HCT116 (cell line): ENCODE measurements around the gene GLI3. TPM values are rescaled to one million over a fixed set of nuclear protein-coding genes. Genes with fewer than 3 reads are reported as not detected.

Experiments used
- ATAC-seq: fragments of 200-7000 bp; cut with Tn5 transposase; 2 replicates; pipeline ENCODE4 v1.9.1; 2020; ENCODE audit warnings: mild to moderate bottlenecking, moderate library complexity
- BruUV-seq: library from RNA; stranded (reverse); fragments of 400-500 nt; replicated peaks from 2 replicates; lab custom pipeline; 2021; lab: Mats Ljungman, UMichigan
- CTCF ChIA-PET: fragments of 300-600 bp; sonication (Branson Sonifier 250); formaldehyde crosslinking; loops from one replicate; lab custom pipeline; 2021; ENCODE audit warnings: antibody characterized with exemption; lab: Charles Lee
- POLR2A ChIA-PET: fragments of 300-600, 350-600 bp; sonication (Branson Sonifier 250); formaldehyde crosslinking; loops from one replicate; lab custom pipeline; 2021; ENCODE audit warnings: antibody characterized with exemption; lab: Charles Lee
- RAD21 ChIA-PET, 2 experiments: fragments of 300-600 bp; sonication (Branson Sonifier 250); formaldehyde crosslinking; loops; one replicate each; lab custom pipeline; 2023; ENCODE audit warnings: low total read pairs in 2 of 2; ENCODE audit not compliant: uncharacterized antibody in 2 of 2, unreplicated experiment in 2 of 2, low non-redundant PET in 1 of 2; lab: Charles Lee
- DNase-seq: peaks from one replicate; pipeline ENCODE4 v3.0.0-alpha.2; 2010; ENCODE audit warnings: low read depth, low spot score
- H2AFZ ChIP-seq: fragments of 200-600 bp; shearing (Covaris generic), sonication (generic); 2 replicates; pipeline ENCODE4 v1.6.1; 2017; ENCODE audit warnings: low read depth, mixed run types, mixed read lengths, antibody characterized with exemption, low read length; ENCODE audit not compliant: poor library complexity, severe bottlenecking
- H3K27ac ChIP-seq: 2 replicates; pipeline ENCODE4 v1.5.1; 2012; ENCODE audit warnings: low read depth, low read length
- H3K27me3 ChIP-seq: fragments of 200-600 bp; sonication (generic); 2 replicates; pipeline ENCODE4 v1.6.1; 2016; ENCODE audit warnings: mixed run types, low read length, mixed read lengths; ENCODE audit not compliant: insufficient read depth
- H3K36me3 ChIP-seq, 2 experiments: fragments of 200-500 bp in 1 of 2; fragments of 200-600 bp in 1 of 2; sonication (Bioruptor generic) in 1 of 2; sonication (generic) in 1 of 2; 2 replicates each; pipeline versions ENCODE4 v1.5.1 to v1.6.1; 2014 to 2016; ENCODE audit warnings: low read length in 2 of 2, inconsistent platforms in 1 of 2, mixed read lengths in 1 of 2, mixed run types in 1 of 2; ENCODE audit not compliant: insufficient read depth in 2 of 2, control insufficient read depth in 1 of 2
- H3K4me1 ChIP-seq, 2 experiments: fragments of 200-600 bp in 1 of 2; sonication (generic) in 1 of 2; 2 replicates each; pipeline versions ENCODE4 v1.5.1 to v1.6.1; 2012 to 2017; ENCODE audit warnings: low read length in 2 of 2, inconsistent platforms in 1 of 2, mild to moderate bottlenecking in 1 of 2, mixed read lengths in 1 of 2, mixed run types in 1 of 2, moderate library complexity in 1 of 2; ENCODE audit not compliant: insufficient read depth in 2 of 2, control insufficient read depth in 1 of 2
- H3K4me2 ChIP-seq: fragments of 200-600 bp; sonication (generic); 2 replicates; pipeline ENCODE4 v1.6.1; 2017; ENCODE audit warnings: mixed run types, low read length, mixed read lengths
- H3K4me3 ChIP-seq, 2 experiments: fragments of 200-600 bp in 1 of 2; sonication (generic) in 1 of 2; replicated peaks in 1 of 2; 2 replicates each; pipeline ENCODE4 v1.5.1; 2011 to 2016; ENCODE audit warnings: low read length in 2 of 2, control low read depth in 1 of 2, low read depth in 1 of 2, mild to moderate bottlenecking in 1 of 2, mixed read lengths in 1 of 2, mixed run types in 1 of 2
- H3K79me2 ChIP-seq: fragments of 200-600 bp; sonication (generic); 2 replicates; pipeline ENCODE4 v1.6.1; 2017; ENCODE audit warnings: mild to moderate bottlenecking, mixed run types, low read length, moderate library complexity, mixed read lengths; ENCODE audit not compliant: insufficient read depth
- H3K9ac ChIP-seq: fragments of 200-600 bp; sonication (generic); 2 replicates; pipeline ENCODE4 v1.6.1; 2016; ENCODE audit warnings: low read length, mixed read lengths
- H3K9me2 ChIP-seq: fragments of 200-600 bp; sonication (generic), shearing (Covaris generic); 2 replicates; pipeline ENCODE4 v1.6.1; 2017; ENCODE audit warnings: mixed run types, mild to moderate bottlenecking, moderate library complexity; ENCODE audit not compliant: insufficient read depth
- H3K9me3 ChIP-seq, 2 experiments: fragments of 200-500 bp in 1 of 2; fragments of 200-600 bp in 1 of 2; sonication (Bioruptor generic) in 1 of 2; sonication (generic) in 1 of 2; 2 replicates each; pipeline ENCODE4 v1.6.1; 2014 to 2017; ENCODE audit warnings: low read length in 2 of 2, mixed read lengths in 2 of 2, inconsistent platforms in 1 of 2, low read depth in 1 of 2, mild to moderate bottlenecking in 1 of 2, mixed run types in 1 of 2, moderate library complexity in 1 of 2; ENCODE audit not compliant: control insufficient read depth in 1 of 2, insufficient read depth in 1 of 2
- H4K20me1 ChIP-seq: fragments of 200-600 bp; sonication (generic), shearing (Covaris generic); 2 replicates; pipeline ENCODE4 v1.6.1; 2017; ENCODE audit warnings: mixed run types, mild to moderate bottlenecking, moderate library complexity; ENCODE audit not compliant: insufficient read depth
- CBX3 ChIP-seq: IDR thresholded peaks from 2 replicates; pipeline ENCODE4 v1.6.1; 2012; ENCODE audit warnings: low read depth
- CEBPB ChIP-seq: IDR thresholded peaks from 2 replicates; pipeline ENCODE4 v1.6.1; 2012; ENCODE audit warnings: low read depth
- CTCF ChIP-seq, 3 experiments: fragments of 200-600 bp in 1 of 3; sonication (generic) in 1 of 3; IDR thresholded peaks in 2 of 3; conservative IDR thresholded peaks in 1 of 3; 2 replicates each; pipeline ENCODE4 v1.5.1; 2012 to 2017; ENCODE audit warnings: low read depth in 2 of 3, low read length in 2 of 3, antibody characterized with exemption in 1 of 3, borderline replicate concordance in 1 of 3, control low read depth in 1 of 3, mild to moderate bottlenecking in 1 of 3, mixed read lengths in 1 of 3, mixed run types in 1 of 3, moderate library complexity in 1 of 3; ENCODE audit not compliant: insufficient read depth in 1 of 3
- ELF1 ChIP-seq: IDR thresholded peaks from 2 replicates; pipeline ENCODE4 v1.6.1; 2012; ENCODE audit warnings: low read depth, borderline replicate concordance
- EZH2 ChIP-seq: fragments of 200-600 bp; sonication (generic); IDR thresholded peaks from 2 replicates; pipeline ENCODE4 v1.6.1; 2017; ENCODE audit warnings: antibody characterized with exemption, mixed run types
- EZH2phosphoT487 ChIP-seq: fragments of 200-600 bp; IDR thresholded peaks from 2 replicates; pipeline ENCODE4 v1.6.1; 2018; ENCODE audit warnings: antibody characterized with exemption, borderline replicate concordance
- POLR2A ChIP-seq: IDR thresholded peaks from 2 replicates; pipeline ENCODE4 v1.7.0; 2011; ENCODE audit warnings: borderline replicate concordance; ENCODE audit not compliant: insufficient read depth, insufficient read length; ENCODE audit errors: extremely low read depth
- POLR2AphosphoS5 ChIP-seq: IDR thresholded peaks from 2 replicates; pipeline ENCODE4 v1.6.1; 2011; ENCODE audit warnings: mild to moderate bottlenecking, low read depth, low read length, moderate library complexity
- RAD21 ChIP-seq: IDR thresholded peaks from 2 replicates; pipeline ENCODE4 v1.6.1; 2012; ENCODE audit warnings: low read depth, mild to moderate bottlenecking
- SP1 ChIP-seq: IDR thresholded peaks from 2 replicates; pipeline ENCODE4 v1.6.1; 2012; ENCODE audit warnings: low read depth
- SRF ChIP-seq: IDR thresholded peaks from 2 replicates; pipeline ENCODE4 v1.6.1; 2012; ENCODE audit warnings: low read depth
- TCF7L2 ChIP-seq: IDR thresholded peaks from 2 replicates; pipeline ENCODE4 v1.7.0; 2011; ENCODE audit warnings: borderline replicate concordance, inconsistent platforms; ENCODE audit not compliant: insufficient read depth, insufficient read length; ENCODE audit errors: extremely low read depth
- ZBTB33 ChIP-seq: IDR thresholded peaks from 2 replicates; pipeline ENCODE4 v1.6.1; 2011; ENCODE audit warnings: mild to moderate bottlenecking, low read length, moderate library complexity; ENCODE audit not compliant: insufficient replicate concordance; ENCODE audit errors: extremely low read depth
- ZFX ChIP-seq: fragments of 450-650 bp; IDR thresholded peaks from 2 replicates; pipeline ENCODE4 v1.6.1; 2017
- ZNF274 ChIP-seq: fragments of 200-500 bp; sonication (Bioruptor generic); IDR thresholded peaks from 2 replicates; pipeline ENCODE4 v1.6.1; 2014; ENCODE audit warnings: mild to moderate bottlenecking, low read depth, low read length, inconsistent platforms
- intact Hi-C: fragments of 100-400 bp; cut with micrococcal nuclease; formaldehyde crosslinking; loops from 2 replicates; pipeline ENCODE4 v1.10.0; 2022
- total RNA-seq: library from RNA; stranded (reverse); gene quantifications from one replicate; pipeline ENCODE4 v1.2.1, GENCODE V29; 2021; ENCODE audit not compliant: unreplicated experiment

The GLI3 gene
- total RNA-seq, 1 experiment from 2014 or later, result 0.07 TPM

- POLR2A ChIA-PET, result no interaction called here
- H3K4me1 ChIP-seq, result no peaks in the 10 kb centered on the region
- no peak overlapping the region for H3K9ac ChIP-seq
- H3K27me3 ChIP-seq, result no peaks in the 10 kb centered on the region
- CTCF ChIA-PET, result no interaction called here
- no TSS peak for BruUV-seq
- no peak overlapping the region for H3K4me2 ChIP-seq
- RAD21 ChIA-PET, result no interaction called here
- intact Hi-C loops, result no loop called here
- ATAC-seq, result no peak
- no peak for DNase-seq
- H3K27ac ChIP-seq, result no peak overlapping the region
- TF ChIP-seq TCF7L2, result no peak
- no peak for TF ChIP-seq POLR2AphosphoS5
- no peak for TF ChIP-seq POLR2A
- no peak for TF ChIP-seq ZBTB33
- no peak for TF ChIP-seq CBX3
- no peak for TF ChIP-seq RAD21
- TF ChIP-seq CEBPB, result no peak
- no peak for TF ChIP-seq ELF1
- no peak for TF ChIP-seq SRF
- H3K79me2 ChIP-seq, result no peaks in the 10 kb centered on the region
- H4K20me1 ChIP-seq, result no peaks in the 10 kb centered on the region
- H3K9me2 ChIP-seq, result no peaks in the 10 kb centered on the region
- H3K9me3 ChIP-seq, result no peaks in the 10 kb centered on the region; a peak in 1 of 4 replicates
- no peak overlapping the region for H2AFZ ChIP-seq
- no peaks in the 10 kb centered on the region for H3K36me3 ChIP-seq
- no peak overlapping the region for H3K4me3 ChIP-seq
Measured at GRCh38 chr7:42082144-42082543, 154.9 kb downstream of the GLI3 start.

GRCh38 chr7:42081671-42082070 is 155.3 kb downstream of the GLI3 start:
- H4K20me1 ChIP-seq, result no peaks in the 10 kb centered on the region
- H3K4me2 ChIP-seq, result no peak overlapping the region
- no peaks in the 10 kb centered on the region for H3K79me2 ChIP-seq
- ChIA-PET CTCF (no interaction called here), POLR2A (no interaction called here), RAD21 (no interaction called here)
- no TSS peak for BruUV-seq
- no peaks in the 10 kb centered on the region; the same call in 1 of the 2 replicates for H3K27me3 ChIP-seq
- no peak overlapping the region for H2AFZ ChIP-seq
- no peaks in the 10 kb centered on the region for H3K36me3 ChIP-seq
- ATAC-seq (no peak), DNase-seq (no peak)
- no peak overlapping the region for H3K27ac ChIP-seq
- H3K9ac ChIP-seq, result no peak overlapping the region
- no peaks in the 10 kb centered on the region for H3K9me2 ChIP-seq
- H3K4me1 ChIP-seq, result no peaks in the 10 kb centered on the region
- intact Hi-C loops, result no loop called here
- H3K9me3 ChIP-seq, result no peaks in the 10 kb centered on the region
- no peak overlapping the region for H3K4me3 ChIP-seq
- TF ChIP-seq EZH2phosphoT487, result no peak
- TF ChIP-seq SP1, result no peak
- no peak for TF ChIP-seq ELF1
- TF ChIP-seq CBX3, result no peak
- no peak for TF ChIP-seq ZFX
- no peak for TF ChIP-seq POLR2A
- TF ChIP-seq CTCF (IDR thresholded peaks at IDR 0.05 in 2 of 3, conservative IDR thresholded peaks at IDR 0.05 in 1 of 3; ENCODE audit: borderline replicate concordance in 1 of 3, insufficient read depth in 1 of 3, low read depth in 2 of 3, low read length in 2 of 3), result no peak
- TF ChIP-seq ZBTB33, result no peak
- TF ChIP-seq EZH2, result no peak
- TF ChIP-seq ZNF274, result no peak
